SH-SY5Y (cell line): ENCODE measurements around the gene NTM.

Experiments used
- GATA2 ChIP-seq: IDR thresholded peaks from 2 replicates; pipeline ENCODE4 v1.6.1; 2011; ENCODE audit warnings: mild to moderate bottlenecking, low read depth, low read length
- GATA3 ChIP-seq: IDR thresholded peaks from 2 replicates; pipeline ENCODE4 v1.6.1; 2011; ENCODE audit warnings: low read depth, mild to moderate bottlenecking, low read length, moderate library complexity

- TF ChIP-seq GATA2 (no peak), GATA3 (no peak)
These were observed 256.4 kb downstream of the NTM start for GRCh38 chr11:131626788-131627187.
